Kidney epithelial cell (primary cell): ENCODE data around the gene ALKBH7. TPM values are rescaled to one million over a fixed set of nuclear protein-coding genes. Genes with fewer than 3 reads are reported as not detected.
"Not testable (repeated sequence)": the region's sequence is repeated elsewhere in the genome, so short reads cannot be mapped to it uniquely, and the experiment has no call there.

Experiments used
- DNase-seq: peaks from one replicate; pipeline ENCODE4 v3.0.0-alpha.2; 2010; ENCODE audit warnings: low read depth
- H3K27me3 ChIP-seq: 2 replicates; pipeline ENCODE4 v1.6.0; 2011; ENCODE audit warnings: low read length; ENCODE audit not compliant: control insufficient read depth, insufficient read depth
- H3K36me3 ChIP-seq: 2 replicates; pipeline ENCODE4 v1.5.1; 2011; ENCODE audit warnings: low read length; ENCODE audit not compliant: control insufficient read depth, insufficient read depth
- H3K4me3 ChIP-seq: 2 replicates; pipeline ENCODE4 v1.5.1; 2011; ENCODE audit warnings: low read depth, mild to moderate bottlenecking, control low read depth, low read length
- total RNA-seq: library from RNA; depleted of rRNA; stranded (reverse); fragments of >200 nt; gene quantifications from 2 replicates; pipeline ENCODE4 v1.2.3, GENCODE V29; 2015
- TF ChIP-seq, protein P1 (sequence below): IDR thresholded peaks from 2 replicates; pipeline ENCODE4 v1.5.1; 2011; ENCODE audit warnings: mild to moderate bottlenecking, moderate library complexity, low read length, control low read depth, inconsistent platforms; ENCODE audit not compliant: insufficient read depth, poor library complexity, severe bottlenecking

Gene ALKBH7
- total RNA-seq, 1 donor from 2014 or later, result 55.1 TPM

DNA sequence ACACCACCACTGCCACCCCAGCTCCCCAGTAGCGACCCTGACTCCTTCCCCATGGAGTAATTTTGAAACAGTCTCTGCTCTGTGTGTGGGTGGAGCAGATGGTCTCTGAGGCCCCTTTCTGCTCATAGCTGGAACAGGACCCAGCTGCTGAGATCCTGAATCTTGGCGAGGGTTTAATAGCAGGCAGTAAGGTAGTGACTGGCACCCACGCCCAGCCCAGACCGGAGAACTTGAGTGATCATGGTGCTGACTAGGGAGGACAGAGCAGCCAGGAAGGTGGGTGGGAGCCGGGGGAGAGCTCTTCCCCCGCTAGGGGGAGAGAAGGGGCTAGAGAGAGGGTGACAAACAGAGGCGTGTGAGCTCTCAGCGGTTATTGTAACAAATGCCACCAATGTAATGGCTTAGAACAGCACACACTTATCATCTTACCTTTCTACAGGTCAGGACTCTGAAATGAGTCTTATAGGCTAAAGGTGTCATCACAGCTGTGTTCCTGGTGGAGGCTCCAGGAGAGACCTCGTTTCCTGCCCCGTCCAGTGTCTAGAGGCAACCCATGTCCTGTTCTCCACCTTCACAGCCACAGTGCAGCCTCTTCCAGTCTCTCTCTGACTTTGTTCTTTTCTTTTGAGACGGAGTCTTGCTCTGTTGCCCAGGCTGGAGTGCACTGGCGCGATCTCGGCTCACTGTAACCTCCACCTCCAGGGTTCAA lies 31.9 kb upstream of the ALKBH7 start:
- TF ChIP-seq, protein P1, sequence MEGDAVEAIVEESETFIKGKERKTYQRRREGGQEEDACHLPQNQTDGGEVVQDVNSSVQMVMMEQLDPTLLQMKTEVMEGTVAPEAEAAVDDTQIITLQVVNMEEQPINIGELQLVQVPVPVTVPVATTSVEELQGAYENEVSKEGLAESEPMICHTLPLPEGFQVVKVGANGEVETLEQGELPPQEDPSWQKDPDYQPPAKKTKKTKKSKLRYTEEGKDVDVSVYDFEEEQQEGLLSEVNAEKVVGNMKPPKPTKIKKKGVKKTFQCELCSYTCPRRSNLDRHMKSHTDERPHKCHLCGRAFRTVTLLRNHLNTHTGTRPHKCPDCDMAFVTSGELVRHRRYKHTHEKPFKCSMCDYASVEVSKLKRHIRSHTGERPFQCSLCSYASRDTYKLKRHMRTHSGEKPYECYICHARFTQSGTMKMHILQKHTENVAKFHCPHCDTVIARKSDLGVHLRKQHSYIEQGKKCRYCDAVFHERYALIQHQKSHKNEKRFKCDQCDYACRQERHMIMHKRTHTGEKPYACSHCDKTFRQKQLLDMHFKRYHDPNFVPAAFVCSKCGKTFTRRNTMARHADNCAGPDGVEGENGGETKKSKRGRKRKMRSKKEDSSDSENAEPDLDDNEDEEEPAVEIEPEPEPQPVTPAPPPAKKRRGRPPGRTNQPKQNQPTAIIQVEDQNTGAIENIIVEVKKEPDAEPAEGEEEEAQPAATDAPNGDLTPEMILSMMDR, result no peak
- Histone ChIP-seq H3K4me3 (no peak overlapping the region), H3K36me3 (no peaks in the 10 kb centered on the region), H3K27me3 (peaks cover 4% of the 10 kb centered on the region)
- no peak for DNase-seq

DNA sequence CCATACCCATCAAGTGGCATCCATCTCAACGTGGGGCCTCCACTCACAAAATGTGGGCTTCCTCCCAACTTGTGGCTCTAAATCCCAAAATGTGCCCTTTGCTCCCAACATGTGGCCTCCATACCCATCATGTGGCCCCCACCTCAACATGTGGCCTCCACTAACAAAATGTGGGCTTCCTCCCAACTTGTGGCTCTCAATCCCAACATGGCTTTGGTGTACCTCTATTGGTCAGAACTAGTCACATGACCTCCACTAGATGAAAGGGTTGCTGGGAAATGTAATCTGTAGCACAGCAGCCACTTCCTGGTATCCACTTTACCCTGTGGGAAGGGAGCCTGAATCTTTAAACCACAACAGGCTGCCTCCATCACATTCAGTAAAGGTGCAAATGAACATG lies 29.1 kb upstream of the ALKBH7 start:
- TF ChIP-seq, protein P1, result no peak
- Histone ChIP-seq H3K36me3 (no peaks in the 10 kb centered on the region), H3K27me3 (peaks cover 4% of the 10 kb centered on the region), H3K4me3 (no peak overlapping the region)
- no peak for DNase-seq

DNA sequence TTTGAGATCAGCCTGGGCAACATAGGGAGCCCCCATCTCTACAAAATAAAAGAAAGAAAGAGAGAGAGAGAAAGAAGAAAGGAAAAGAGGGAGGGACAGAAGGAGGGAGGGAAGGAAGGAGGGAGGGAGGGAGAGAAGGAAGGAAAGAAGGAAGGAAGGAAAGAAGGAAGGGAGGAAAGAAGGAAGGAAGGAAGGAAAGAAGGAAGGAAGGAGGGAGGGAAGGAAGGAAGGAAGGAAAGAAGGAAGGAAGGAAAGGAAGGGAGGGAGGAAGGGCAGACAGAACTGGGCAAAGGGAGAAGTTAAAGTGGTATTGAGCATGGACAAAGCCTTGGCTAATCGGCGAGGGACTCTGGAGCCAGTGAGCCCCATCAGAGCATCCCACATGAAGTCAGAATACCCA lies 23.3 kb upstream of the ALKBH7 start:
- not testable (repeated sequence) for H3K4me3 ChIP-seq, H3K27me3 ChIP-seq, DNase-seq

DNA sequence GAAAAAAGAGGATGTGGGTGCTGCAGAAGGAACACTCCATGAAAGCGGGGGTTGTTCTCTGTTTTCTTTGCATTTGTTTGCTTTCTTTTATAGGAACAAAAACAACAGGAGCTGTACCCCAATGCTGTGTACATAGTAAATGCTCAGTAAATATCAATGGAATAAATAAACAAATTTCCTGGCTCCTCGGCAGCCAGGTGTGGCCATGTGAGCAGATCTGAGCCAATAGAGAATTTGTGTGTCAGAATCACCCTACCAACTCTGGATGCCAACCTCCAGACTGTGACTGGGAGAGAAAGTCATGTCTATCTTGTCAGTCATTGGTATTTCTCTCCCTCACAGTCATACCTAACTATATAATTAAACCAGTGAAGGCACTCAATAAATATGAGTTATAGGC lies 21.9 kb upstream of the ALKBH7 start:
- TF ChIP-seq, protein P1, result no peak
- Histone ChIP-seq H3K4me3 (no peak overlapping the region), H3K27me3 (no peaks in the 10 kb centered on the region), H3K36me3 (no peaks in the 10 kb centered on the region)
- DNase-seq, result no peak

More for the DNA sequence above, 23.3 kb upstream of the ALKBH7 start:
- not testable (repeated sequence) for H3K36me3 ChIP-seq

DNA sequence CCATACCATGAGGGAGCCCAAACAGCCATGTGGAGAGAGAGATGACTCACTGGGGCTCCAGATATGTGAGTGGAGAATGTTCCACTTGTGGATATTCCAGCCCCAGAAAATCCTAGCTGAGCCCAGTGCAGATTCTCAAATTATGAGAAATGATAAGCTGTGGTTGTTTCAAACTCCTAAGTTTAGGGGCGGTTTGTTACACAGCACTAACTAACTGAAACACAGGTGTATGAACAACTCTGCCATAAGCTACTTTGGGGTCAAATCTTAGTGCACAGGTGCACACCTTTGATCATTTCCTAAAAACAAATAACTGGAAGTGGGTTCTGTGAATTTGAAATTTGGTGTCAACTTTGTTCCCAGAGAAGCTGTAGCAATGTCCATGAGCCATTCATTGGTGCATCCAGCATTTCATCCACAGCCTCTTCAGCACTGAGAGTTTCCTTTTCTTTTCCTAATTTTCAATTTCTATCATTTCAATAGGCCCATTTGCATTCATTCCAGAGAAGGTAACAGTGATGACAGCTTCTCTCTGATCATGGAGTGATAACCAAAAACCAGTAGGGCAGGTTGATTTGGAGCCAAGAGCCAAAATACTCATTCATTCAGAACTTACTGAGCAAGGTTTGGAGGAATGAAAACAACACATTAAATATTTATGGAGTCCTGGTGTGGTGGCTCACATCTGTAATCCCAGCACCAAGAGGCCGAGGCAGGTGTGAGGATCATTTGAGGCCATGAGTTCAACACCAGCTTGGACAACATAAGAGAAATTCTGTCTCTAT lies 20.0 kb upstream of the ALKBH7 start:
- H3K27me3 ChIP-seq, result no peaks in the 10 kb centered on the region
- DNase-seq, result no peak
- TF ChIP-seq, protein P1, result no peak
- no peaks in the 10 kb centered on the region for H3K36me3 ChIP-seq
- H3K4me3 ChIP-seq, result no peak overlapping the region

DNA sequence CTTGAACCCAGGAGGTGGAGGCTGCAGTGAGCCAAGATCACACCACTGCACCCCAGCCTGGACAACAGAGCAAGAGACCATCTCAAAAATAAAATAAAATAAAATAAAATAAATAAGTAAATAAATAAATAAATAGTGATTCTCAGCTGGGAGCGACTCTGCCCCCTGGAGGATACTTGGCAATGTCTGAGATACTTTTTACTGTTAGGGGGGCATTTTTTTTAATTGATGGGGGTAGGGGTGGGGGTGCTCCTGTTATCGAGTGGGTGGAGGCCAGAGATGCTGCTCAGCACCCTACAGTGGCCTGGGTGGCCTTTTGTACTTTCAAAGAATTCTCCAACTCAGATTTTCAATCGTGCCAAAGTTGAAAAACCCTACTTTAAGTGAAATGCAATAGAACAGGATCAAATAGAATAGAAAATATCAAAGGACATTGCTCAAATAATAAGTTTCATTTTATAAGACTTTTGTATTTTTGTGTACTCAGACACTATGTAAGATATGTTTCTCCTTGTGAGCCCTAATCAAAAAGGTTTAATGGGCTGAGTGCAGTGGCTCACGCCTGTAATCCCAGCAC lies 18.4 kb upstream of the ALKBH7 start:
- TF ChIP-seq, protein P1, result peak; percentile 50
- no peak for DNase-seq
- Histone ChIP-seq H3K36me3 (no peaks in the 10 kb centered on the region), H3K4me3 (no peak overlapping the region), H3K27me3 (peaks cover 4% of the 10 kb centered on the region)

DNA sequence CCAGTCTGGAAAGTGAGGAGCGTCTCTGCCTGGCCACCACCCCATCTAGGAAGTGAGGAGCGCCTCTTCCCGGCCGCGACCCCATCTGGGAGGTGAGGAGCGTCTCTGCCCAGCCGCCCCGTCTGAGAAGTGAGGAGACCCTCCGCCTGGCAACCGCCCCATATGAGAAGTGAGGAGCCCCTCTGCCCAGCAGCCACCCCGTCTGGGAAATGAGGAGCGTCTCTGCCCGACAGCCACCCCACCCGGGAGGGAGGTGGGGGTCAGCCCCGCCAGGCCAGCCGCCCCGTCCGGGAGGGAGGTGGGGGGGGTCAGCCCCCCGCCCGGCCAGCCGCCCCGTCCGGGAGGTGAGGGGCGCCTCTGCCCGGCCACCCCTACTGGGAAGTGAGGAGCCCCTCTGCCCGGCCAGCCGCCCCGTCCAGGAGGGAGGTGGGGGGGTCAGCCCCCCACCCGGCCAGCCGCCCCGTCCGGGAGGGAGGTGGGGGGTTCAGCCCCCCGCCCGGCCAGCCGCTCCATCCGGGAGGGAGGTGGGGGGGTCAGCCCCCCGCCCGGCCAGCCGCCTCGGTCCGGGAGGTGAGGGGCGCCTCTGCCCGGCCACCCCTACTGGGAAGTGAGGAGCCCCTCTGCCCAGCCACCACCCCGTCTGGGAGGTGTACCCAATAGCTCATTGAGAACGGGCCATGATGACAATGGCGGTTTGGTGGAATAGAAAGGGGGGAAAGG lies 17.1 kb upstream of the ALKBH7 start:
- DNase-seq, H3K4me3 ChIP-seq, H3K36me3 ChIP-seq, H3K27me3 ChIP-seq: not testable (repeated sequence)
